MM.1S (cell line): Measurements from ENCODE around the gene ANKS1B.

ENCODE experiments used
- DNase-seq: peaks from one replicate; pipeline ENCODE4 v3.0.0-alpha.2; 2015
- H2AFZ ChIP-seq: fragments of 300-600 bp; sonication (generic); 2 replicates; pipeline ENCODE4 v1.6.0; 2016; ENCODE audit warnings: antibody characterized with exemption, low read length
- H3F3A ChIP-seq: fragments of 300-600 bp; sonication (generic); 2 replicates; pipeline ENCODE4 v1.6.1; 2016; ENCODE audit warnings: mild to moderate bottlenecking, antibody characterized with exemption, low read length, moderate library complexity, mixed read lengths; ENCODE audit not compliant: insufficient read depth
- H3K27ac ChIP-seq: fragments of 300-600 bp; sonication (generic); 2 replicates; pipeline ENCODE4 v1.5.1; 2016; ENCODE audit warnings: mild to moderate bottlenecking, low read length
- H3K27me3 ChIP-seq: fragments of 300-600 bp; sonication (generic); replicated peaks from 2 replicates; pipeline ENCODE4 v1.6.0; 2016; ENCODE audit warnings: low read length; ENCODE audit not compliant: insufficient read depth
- H3K36me3 ChIP-seq: fragments of 300-600 bp; sonication (generic); replicated peaks from 2 replicates; pipeline ENCODE4 v1.6.1; 2016; ENCODE audit warnings: mild to moderate bottlenecking, low read length, mixed read lengths; ENCODE audit not compliant: insufficient read depth
- H3K4me1 ChIP-seq: fragments of 300-600 bp; sonication (generic); 2 replicates; pipeline ENCODE4 v1.6.1; 2016; ENCODE audit warnings: low read length, mixed read lengths
- H3K4me2 ChIP-seq: fragments of 300-600 bp; sonication (generic); 2 replicates; pipeline ENCODE4 v1.6.0; 2016; ENCODE audit warnings: low read depth, low read length
- H3K4me3 ChIP-seq: fragments of 300-600 bp; sonication (generic); 2 replicates; pipeline ENCODE4 v1.5.1; 2016; ENCODE audit warnings: low read length, mixed read lengths
- H3K79me2 ChIP-seq: fragments of 300-600 bp; sonication (generic); 2 replicates; pipeline ENCODE4 v1.6.1; 2016; ENCODE audit warnings: mixed run types, low read length, mixed read lengths
- H3K9ac ChIP-seq: fragments of 300-600 bp; sonication (generic); 2 replicates; pipeline ENCODE4 v1.6.1; 2016; ENCODE audit warnings: low read length, mixed read lengths
- H3K9me2 ChIP-seq: fragments of 300-600 bp; sonication (generic); replicated peaks from 2 replicates; pipeline ENCODE4 v1.6.1; 2016; ENCODE audit warnings: mild to moderate bottlenecking, low read length, mixed read lengths; ENCODE audit not compliant: insufficient read depth
- H3K9me3 ChIP-seq: fragments of 300-600 bp; sonication (generic); replicated peaks from 2 replicates; pipeline ENCODE4 v1.6.1; 2016; ENCODE audit warnings: mild to moderate bottlenecking, low read length, mixed read lengths; ENCODE audit not compliant: insufficient read depth
- H4K20me1 ChIP-seq: fragments of 300-600 bp; sonication (generic); 2 replicates; pipeline ENCODE4 v1.6.1; 2016; ENCODE audit warnings: mild to moderate bottlenecking, low read length, moderate library complexity, mixed read lengths; ENCODE audit not compliant: insufficient read depth
- CTCF ChIP-seq: fragments of 300-600 bp; sonication (generic); IDR thresholded peaks from 2 replicates; pipeline ENCODE4 v1.5.1; 2016; ENCODE audit warnings: antibody characterized with exemption, low read length, mixed read lengths
- EZH2 ChIP-seq: fragments of 300-600 bp; sonication (generic); optimal IDR thresholded peaks from 2 replicates; pipeline ENCODE3; 2017; ENCODE audit warnings: low read depth, mild to moderate bottlenecking, antibody characterized with exemption, low read length, mixed read lengths
- EZH2phosphoT487 ChIP-seq: fragments of 300-600 bp; sonication (generic); IDR thresholded peaks from 2 replicates; pipeline ENCODE4 v1.6.1; 2018; ENCODE audit warnings: antibody characterized with exemption, low read length

Gene ANKS1B

GRCh38 chr12:99783421-99783820 lies 201.3 kb downstream of the ANKS1B start:
- Histone ChIP-seq H3K4me3 (no peak overlapping the region), H4K20me1 (no peaks in the 10 kb centered on the region), H3K27me3 (no peaks in the 10 kb centered on the region), H3F3A (no peaks in the 10 kb centered on the region), H3K4me1 (no peaks in the 10 kb centered on the region), H3K4me2 (no peak overlapping the region), H3K9me3 (no peaks in the 10 kb centered on the region), H3K9me2 (no peaks in the 10 kb centered on the region), H3K9ac (no peak overlapping the region), H2AFZ (no peak overlapping the region), H3K36me3 (no peaks in the 10 kb centered on the region), H3K79me2 (no peaks in the 10 kb centered on the region), H3K27ac (no peak overlapping the region)
- TF ChIP-seq EZH2phosphoT487 (no peak), CTCF (no peak), EZH2 (no peak)
- no peak for DNase-seq

- Histone ChIP-seq H3K4me3 (no peak overlapping the region), H3K9me2 (no peaks in the 10 kb centered on the region), H4K20me1 (no peaks in the 10 kb centered on the region), H3K9me3 (no peaks in the 10 kb centered on the region), H3K36me3 (no peaks in the 10 kb centered on the region), H3K79me2 (no peaks in the 10 kb centered on the region), H3K9ac (no peak overlapping the region), H3F3A (no peaks in the 10 kb centered on the region), H2AFZ (no peak overlapping the region), H3K27ac (no peak overlapping the region), H3K4me2 (no peak overlapping the region), H3K4me1 (no peaks in the 10 kb centered on the region), H3K27me3 (no peaks in the 10 kb centered on the region)
- TF ChIP-seq CTCF (no peak), EZH2 (no peak), EZH2phosphoT487 (no peak)
- no peak for DNase-seq
These were observed 212.5 kb downstream of the ANKS1B start for GRCh38 chr12:99772274-99772673.

- no peak for DNase-seq
- H3K36me3 ChIP-seq: no peaks in the 10 kb centered on the region
- no peaks in the 10 kb centered on the region for H3K4me1 ChIP-seq
- no peaks in the 10 kb centered on the region for H3F3A ChIP-seq
- H4K20me1 ChIP-seq: no peaks in the 10 kb centered on the region
- H3K9me3 ChIP-seq: no peaks in the 10 kb centered on the region
- no peak overlapping the region for H3K9ac ChIP-seq
- no peaks in the 10 kb centered on the region for H3K9me2 ChIP-seq
- no peak overlapping the region for H3K27ac ChIP-seq
- TF ChIP-seq EZH2 (no peak), CTCF (no peak), EZH2phosphoT487 (no peak)
- no peak overlapping the region for H2AFZ ChIP-seq
- no peaks in the 10 kb centered on the region for H3K79me2 ChIP-seq
- no peaks in the 10 kb centered on the region for H3K27me3 ChIP-seq
- no peak overlapping the region for H3K4me2 ChIP-seq
- H3K4me3 ChIP-seq: no peak overlapping the region
These were observed 213.1 kb downstream of the ANKS1B start for GRCh38 chr12:99771659-99772058.
